WI38 (cell line): ENCODE measurements around the gene PSME3IP1.
A peak's percentile ranks its signal among the peaks of the same experiment; 100 is the strongest.
"Not testable (repeated sequence)": the region's sequence is repeated elsewhere in the genome, so short reads cannot be mapped to it uniquely, and the experiment has no call there.

ENCODE experiments used
- H3K4me3 ChIP-seq: 2 replicates; pipeline ENCODE4 v1.5.1; 2011; ENCODE audit warnings: low read depth, mild to moderate bottlenecking, control low read depth, low read length
- TF ChIP-seq, protein P1 (sequence below): IDR thresholded peaks from 2 replicates; pipeline ENCODE4 v1.5.1; 2012; ENCODE audit warnings: low read depth, mild to moderate bottlenecking, control low read depth, low read length

PSME3IP1 gene

DNA sequence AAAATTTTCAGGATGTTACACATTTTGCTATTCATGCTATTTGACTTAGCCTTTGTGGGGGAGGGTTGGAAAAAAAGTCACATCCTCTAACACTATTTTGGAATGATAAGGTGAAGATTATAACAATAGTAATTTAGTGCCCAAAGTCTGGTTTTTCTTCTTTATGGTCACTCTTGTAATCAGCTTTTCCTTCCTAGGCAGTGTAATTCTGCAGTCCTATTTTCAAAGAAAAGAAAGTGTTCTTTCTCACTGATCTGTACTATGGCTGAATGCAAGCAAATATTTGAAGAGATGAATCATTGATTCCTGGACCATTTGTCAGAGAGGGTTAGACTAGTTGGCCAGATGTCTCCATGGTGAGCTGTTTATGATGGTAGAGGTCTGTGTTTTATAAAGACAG is 8.7 kb upstream of the PSME3IP1 start:
- H3K4me3 ChIP-seq, result peak overlapping the region; percentile 14; the same call in 1 of the 2 replicates
- TF ChIP-seq, protein P1, sequence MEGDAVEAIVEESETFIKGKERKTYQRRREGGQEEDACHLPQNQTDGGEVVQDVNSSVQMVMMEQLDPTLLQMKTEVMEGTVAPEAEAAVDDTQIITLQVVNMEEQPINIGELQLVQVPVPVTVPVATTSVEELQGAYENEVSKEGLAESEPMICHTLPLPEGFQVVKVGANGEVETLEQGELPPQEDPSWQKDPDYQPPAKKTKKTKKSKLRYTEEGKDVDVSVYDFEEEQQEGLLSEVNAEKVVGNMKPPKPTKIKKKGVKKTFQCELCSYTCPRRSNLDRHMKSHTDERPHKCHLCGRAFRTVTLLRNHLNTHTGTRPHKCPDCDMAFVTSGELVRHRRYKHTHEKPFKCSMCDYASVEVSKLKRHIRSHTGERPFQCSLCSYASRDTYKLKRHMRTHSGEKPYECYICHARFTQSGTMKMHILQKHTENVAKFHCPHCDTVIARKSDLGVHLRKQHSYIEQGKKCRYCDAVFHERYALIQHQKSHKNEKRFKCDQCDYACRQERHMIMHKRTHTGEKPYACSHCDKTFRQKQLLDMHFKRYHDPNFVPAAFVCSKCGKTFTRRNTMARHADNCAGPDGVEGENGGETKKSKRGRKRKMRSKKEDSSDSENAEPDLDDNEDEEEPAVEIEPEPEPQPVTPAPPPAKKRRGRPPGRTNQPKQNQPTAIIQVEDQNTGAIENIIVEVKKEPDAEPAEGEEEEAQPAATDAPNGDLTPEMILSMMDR, result no peak

DNA sequence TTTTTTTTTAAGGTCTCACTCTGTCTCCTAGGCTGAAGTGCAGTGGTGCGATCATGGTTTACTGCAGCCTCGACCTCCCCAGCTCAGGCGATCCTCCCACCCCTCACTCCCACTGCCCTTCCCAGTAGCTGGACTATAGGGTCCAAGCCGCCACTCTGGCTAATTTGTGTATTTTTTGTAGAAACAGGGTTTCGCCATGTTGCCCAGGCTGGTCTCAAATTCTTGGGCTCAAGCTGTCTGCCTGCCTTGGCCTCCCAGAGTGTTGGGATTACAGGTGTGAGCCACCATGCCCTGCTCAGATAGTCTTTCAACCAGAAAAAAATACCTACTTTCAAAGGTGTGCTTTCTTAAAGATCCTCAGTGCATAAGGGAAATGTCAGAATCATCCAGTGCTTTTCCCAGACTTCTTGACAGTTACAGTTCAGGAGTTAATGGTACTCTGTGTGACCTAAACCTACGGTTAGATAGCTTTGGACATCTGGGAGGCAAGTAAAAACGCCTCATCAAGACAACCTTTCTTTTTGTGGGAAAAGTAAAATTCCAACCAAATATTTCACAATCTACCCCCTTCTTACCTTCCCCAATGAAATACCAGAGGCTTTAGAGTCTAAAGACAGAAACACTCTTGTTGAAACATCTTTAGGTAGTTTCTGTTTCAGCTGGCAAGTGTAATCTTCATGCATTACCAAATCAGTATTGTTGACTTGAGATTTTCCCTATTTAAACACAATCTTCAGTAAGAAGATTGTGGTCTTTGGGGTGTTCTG is 7.1 kb upstream of the PSME3IP1 start:
- TF ChIP-seq, protein P1, result no peak

DNA sequence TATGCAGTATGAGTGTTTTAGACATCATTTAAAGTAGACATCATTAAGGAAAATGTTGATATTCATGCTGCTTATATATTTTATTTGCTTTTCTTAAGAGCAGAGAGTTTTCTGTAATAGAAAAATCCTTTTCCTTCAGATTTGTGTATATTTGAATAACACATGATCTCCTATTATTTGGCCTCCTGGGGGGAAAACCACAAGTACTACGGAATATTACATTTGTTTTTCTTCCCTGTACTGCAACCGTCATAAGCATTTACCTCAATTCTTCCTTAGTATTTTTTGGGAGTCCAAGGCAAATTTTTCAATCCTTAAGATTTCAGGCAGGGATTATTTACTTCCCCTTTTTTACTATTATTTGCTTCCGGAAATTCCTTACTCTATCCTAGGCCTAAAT is 6.3 kb upstream of the PSME3IP1 start:
- no peak overlapping the region for H3K4me3 ChIP-seq
- TF ChIP-seq, protein P1, result no peak

More for the DNA sequence above, 7.1 kb upstream of the PSME3IP1 start:
- H3K4me3 ChIP-seq, result peak overlapping the region; percentile 1; the same call in 1 of the 2 replicates

DNA sequence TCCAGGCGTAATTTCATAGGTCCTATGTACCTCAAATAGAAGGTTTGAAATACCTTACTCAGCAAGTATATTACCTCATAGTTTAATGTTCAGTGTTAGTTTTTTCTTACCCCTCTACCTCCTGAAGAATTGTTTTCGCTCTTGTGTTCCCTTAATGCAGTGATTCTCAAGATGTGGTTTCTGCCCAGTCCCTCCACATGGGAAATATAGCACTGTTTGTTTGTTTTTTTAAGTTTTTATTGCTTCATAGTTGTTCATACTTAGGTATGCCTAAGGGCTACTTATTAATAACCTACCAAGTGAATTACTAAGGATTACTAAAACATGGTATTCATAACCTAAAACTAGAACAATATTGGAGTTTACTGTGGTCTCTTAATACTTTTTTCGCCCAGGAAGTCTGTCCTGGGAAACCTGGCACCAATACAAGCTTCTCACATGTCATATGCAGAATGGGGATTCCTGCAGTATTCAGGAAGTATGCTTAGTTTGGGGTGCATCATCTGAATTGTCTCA is 5.3 kb upstream of the PSME3IP1 start:
- TF ChIP-seq, protein P1, result no peak
- no peak overlapping the region for H3K4me3 ChIP-seq

DNA sequence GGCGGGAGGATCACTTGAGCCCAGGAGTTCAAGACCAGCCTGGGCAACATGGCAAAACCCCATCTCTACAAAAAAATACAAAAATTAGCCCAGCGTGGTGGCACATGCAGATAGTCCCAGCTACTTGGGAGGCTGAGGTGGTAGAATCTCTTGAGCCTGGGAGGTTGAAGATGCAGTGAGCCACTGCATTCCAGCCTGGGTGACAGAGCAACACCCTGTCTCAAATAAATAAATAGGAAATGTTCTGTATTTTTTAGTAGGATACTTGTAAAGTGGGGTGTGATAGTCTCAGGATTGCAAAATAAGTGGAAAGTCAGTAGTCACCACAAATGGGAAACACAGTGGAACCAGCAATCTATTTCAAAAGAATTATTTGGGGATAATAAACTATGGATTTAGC is 4.3 kb upstream of the PSME3IP1 start:
- TF ChIP-seq, protein P1, result no peak
- no peak overlapping the region for H3K4me3 ChIP-seq

DNA sequence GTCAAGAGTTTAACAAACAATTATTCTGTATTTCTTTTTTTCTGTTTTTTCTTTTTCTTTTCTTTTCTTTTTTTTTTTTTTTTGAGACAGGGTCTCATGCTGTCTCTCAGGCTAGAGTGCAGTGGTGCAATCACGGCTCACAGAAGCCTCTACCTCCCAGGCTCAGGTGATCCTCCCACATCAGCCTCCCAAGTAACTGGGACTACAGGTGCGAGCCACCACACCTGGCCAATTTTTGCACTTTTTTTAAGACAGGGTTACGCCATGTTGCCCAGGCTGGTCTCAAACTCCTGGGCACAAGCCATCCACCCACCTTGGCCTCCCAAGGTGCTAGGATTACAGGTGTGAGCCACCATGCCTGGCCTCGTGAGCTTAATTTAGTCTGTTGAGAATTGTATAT is 3.7 kb upstream of the PSME3IP1 start:
- not testable (repeated sequence) for H3K4me3 ChIP-seq

DNA sequence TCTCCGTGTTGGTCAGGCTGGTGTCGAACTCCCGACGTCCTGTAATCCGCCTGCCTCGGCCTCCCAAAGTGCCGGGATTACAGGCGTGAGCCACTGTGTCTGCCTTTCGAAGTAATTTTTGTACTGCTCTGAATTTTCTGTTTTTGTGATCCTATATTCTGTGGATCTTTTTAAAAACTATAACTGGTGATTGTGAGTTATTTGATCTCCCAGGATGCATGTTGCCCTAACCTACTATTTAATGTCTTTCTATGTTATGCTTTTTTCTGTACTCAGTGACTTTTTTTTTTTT is 2.8 kb upstream of the PSME3IP1 start:
- TF ChIP-seq, protein P1, result no peak
- no peak overlapping the region for H3K4me3 ChIP-seq

DNA sequence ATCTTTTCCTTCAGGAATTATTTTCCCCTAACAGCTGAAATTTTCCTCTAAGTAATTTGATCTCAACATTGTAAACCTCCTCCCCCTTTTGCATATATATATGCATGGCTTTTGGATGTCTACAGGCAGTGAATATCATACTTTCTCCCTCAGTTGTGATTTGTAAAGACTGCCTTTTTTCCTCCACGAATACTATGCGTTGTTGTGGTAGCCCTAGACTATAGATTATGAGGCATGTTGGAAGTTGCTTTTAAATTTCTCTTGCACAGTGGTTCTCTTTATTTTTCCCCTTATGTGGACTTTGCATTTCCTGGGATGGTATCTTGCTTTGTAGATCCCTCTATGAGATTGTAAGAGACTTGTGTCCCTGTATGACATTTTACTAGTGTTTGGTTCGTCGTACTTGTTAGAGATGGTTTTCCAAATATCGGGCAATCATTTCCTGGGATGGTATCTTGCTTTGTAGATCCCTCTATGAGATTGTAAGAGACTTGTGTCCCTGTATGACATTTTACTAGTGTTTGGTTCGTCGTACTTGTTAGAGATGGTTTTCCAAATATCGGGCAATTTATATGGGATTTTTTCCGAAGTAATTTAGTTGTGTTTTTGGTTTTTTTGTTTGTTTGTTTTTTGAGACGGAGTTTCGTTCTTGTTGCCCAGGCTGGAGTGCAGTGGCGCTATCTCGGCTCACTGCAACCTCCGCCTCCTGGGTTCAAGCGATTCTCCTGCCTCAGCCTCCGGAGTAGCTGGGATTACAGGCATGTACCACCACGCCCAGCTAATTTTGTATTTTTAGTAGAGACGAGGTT is 2.3 kb upstream of the PSME3IP1 start:
- H3K4me3 ChIP-seq, result peak overlapping the region; percentile 97
